Muscle layer of colon (tissue), 2 donors: ENCODE results near the gene HAPLN3.

Source experiments
- H3K27ac ChIP-seq: one replicate; pipeline ENCODE4 v1.7.0; 2013; ENCODE audit warnings: low read depth, mild to moderate bottlenecking, low read length, moderate library complexity
- H3K27me3 ChIP-seq, 2 donors: one replicate each; pipeline ENCODE4 v1.7.0; 2013; ENCODE audit warnings: low read length in 2 of 2, mild to moderate bottlenecking in 2 of 2; ENCODE audit not compliant: insufficient read depth in 2 of 2, control insufficient read depth in 1 of 2
- H3K36me3 ChIP-seq: one replicate; pipeline ENCODE4 v1.7.0; 2013; ENCODE audit warnings: mild to moderate bottlenecking, low read length; ENCODE audit not compliant: insufficient read depth
- H3K4me1 ChIP-seq: one replicate; pipeline ENCODE4 v1.7.0; 2013; ENCODE audit warnings: mild to moderate bottlenecking, low read length; ENCODE audit not compliant: insufficient read depth
- H3K4me3 ChIP-seq, 2 donors: one replicate each; pipeline ENCODE4 v1.7.0; 2013; ENCODE audit warnings: low read length in 2 of 2, low read depth in 1 of 2, mild to moderate bottlenecking in 1 of 2, moderate library complexity in 1 of 2
- H3K9ac ChIP-seq: one replicate; pipeline ENCODE4 v1.7.0; 2013; ENCODE audit warnings: low read length
- H3K9me3 ChIP-seq: one replicate; pipeline ENCODE4 v1.7.0; 2013; ENCODE audit warnings: mild to moderate bottlenecking, low read length
- donor health status: abdominal sarcoma.
- donor health status: Adenocarcinoma of cecum.

The HAPLN3 gene

DNA sequence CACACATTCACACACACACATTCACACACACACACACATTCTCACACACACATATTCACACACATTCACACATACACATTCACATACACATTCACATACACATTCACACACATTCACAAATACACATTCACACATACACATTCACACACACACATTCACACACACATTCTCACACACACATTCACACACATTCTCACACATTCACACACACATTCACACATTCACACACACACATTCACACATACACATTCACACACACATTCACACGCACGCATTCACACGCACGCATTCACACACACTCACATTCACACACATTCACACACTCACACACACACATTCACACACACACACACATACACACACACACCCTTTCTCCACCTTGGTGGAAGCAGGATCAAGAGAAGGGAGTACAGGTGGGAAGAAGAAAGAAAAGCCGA, 5.7 kb upstream of the HAPLN3 start:
- Histone ChIP-seq H3K27ac (no peak overlapping the region), H3K9me3 (no peaks in the 10 kb centered on the region), H3K9ac (no peak overlapping the region), H3K4me1 (peaks cover 33% of the 10 kb centered on the region), H3K27me3 (no peaks in the 10 kb centered on the region), H3K4me3 (no peak overlapping the region), H3K36me3 (peaks cover 18% of the 10 kb centered on the region)

DNA sequence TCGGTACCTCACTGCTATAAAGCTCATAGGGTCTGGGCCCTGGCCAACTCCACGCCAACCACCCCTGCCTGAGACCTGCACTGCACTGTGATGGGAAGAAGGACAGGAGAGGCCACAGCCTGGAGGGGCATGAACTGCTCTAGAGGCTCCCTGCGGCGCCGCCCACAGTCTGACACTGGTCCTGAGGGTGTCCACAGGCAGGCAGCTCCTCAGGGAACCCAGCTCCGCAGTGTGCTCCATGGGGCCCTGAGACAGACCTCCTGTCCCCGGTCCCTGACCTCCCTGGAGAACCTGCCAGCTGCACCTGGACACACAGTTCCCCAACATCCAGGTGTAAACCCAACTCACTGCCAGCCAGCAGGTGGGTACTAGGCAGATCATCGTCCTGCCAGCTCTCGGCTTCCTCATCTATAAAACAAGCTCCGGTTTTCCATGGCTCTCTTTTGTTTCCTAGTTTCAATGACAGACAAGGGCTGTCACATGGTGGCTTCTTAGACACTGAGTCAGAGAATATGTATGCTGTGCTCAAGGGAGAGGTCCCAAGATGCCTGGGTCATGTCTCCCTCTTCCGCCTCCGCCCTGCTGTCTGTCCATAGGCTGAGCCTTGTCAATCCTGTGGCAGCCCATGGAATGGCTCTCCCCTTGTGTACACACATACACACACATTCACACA, 5.1 kb upstream of the HAPLN3 start:
- no peak overlapping the region for H3K9ac ChIP-seq
- no peak overlapping the region for H3K27ac ChIP-seq
- no peak overlapping the region for H3K4me3 ChIP-seq
- peaks cover 0 to 3% of the 10 kb centered on the region in 2 donors for H3K27me3 ChIP-seq
- peaks cover 12% of the 10 kb centered on the region for H3K36me3 ChIP-seq
- H3K9me3 ChIP-seq = no peaks in the 10 kb centered on the region
- H3K4me1 ChIP-seq = peaks cover 32% of the 10 kb centered on the region

DNA sequence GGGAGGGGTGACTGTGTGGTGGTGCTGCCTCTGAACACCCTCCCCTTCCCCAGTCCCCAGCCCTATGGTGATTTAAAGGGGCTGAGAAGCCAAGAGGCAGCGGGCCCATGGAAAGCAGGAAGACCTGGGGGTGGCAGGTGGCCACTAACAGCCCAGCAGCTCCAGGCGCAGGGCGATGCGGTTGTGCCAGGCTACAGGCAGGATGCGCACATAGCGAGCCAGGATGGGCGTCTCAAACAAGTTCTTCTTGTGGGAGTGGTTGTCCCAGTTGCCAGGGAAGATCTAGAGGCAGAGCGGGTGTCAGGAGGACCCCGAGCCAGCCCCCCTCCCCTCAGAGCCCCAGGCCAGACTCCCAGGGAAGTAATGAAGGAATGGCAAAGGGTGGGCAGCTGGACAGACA, 3.9 kb upstream of the HAPLN3 start:
- no peak overlapping the region for H3K27ac ChIP-seq

DNA sequence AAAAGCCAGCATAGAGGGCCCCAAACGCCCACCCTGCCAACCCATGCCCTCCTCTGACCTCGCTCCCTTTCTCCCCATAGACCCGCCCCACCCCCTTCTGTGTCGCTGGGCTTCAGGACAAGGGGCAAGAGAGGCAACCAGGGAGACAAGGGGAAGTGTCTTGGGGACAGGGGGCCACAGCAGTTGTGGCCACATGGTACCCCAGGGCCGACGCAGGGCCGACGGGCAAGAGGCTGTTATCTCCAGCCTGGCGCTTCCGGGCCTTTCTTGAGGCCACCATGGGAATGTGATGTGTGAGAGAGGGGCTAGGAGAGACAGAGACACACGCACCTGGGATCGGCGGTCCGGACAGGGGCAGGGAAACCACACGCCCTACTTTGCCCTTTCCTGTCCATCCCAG, 3.4 kb upstream of the HAPLN3 start:
- Histone ChIP-seq H3K4me3 (no peak overlapping the region), H3K4me1 (peaks cover 26% of the 10 kb centered on the region), H3K9me3 (no peaks in the 10 kb centered on the region), H3K9ac (no peak overlapping the region), H3K27ac (no peak overlapping the region), H3K36me3 (peaks cover 10% of the 10 kb centered on the region), H3K27me3 (peaks cover 0 to 20% of the 10 kb centered on the region in 2 donors)

More for the DNA sequence above, 3.9 kb upstream of the HAPLN3 start:
- peaks cover 0 to 15% of the 10 kb centered on the region in 2 donors for H3K27me3 ChIP-seq
- no peak overlapping the region for H3K4me3 ChIP-seq
- H3K36me3 ChIP-seq = peaks cover 10% of the 10 kb centered on the region
- no peaks in the 10 kb centered on the region for H3K9me3 ChIP-seq
- peaks cover 25% of the 10 kb centered on the region for H3K4me1 ChIP-seq
- no peak overlapping the region for H3K9ac ChIP-seq

DNA sequence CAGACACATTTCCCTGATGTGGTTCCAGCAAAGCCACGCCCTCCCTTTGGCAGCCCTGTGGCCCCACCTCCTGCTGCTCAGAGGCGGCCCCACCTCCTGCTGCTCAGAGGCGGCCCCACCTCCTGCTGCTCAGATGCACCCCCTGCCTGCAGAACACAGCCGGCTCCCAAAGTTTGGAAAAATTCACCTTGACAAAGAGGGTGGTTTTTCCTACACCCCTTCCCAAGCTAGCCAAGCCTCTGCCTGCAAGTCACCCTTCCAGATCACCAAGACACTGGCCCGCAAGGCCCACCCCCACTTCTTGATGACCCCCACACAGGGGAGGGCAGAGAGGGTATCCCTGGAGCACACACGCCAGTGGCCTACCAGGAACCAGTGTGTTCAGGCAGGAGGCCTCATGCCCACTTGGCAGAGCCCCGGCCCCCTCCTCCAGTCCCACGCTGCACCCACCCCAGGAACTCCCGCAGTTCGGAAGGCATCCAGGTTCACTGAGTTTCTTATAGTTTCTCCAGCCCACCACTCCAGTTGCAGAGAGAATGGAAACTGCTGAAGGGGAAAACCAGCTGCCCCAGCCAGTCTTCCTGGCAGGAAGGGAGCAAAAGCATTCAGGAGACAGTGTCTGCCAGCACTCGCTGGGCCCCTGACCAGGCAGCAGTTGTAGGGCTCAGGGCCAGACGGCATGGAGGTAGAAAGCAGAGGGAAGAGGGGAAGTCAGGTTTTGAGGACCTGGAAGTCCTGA, 2.3 kb upstream of the HAPLN3 start:
- peak overlapping the region; percentile 63 for H3K27ac ChIP-seq
- peaks cover 26% of the 10 kb centered on the region for H3K4me1 ChIP-seq
- H3K36me3 ChIP-seq = peaks cover 5% of the 10 kb centered on the region
- H3K4me3 ChIP-seq = peak overlapping the region in 1 of 2 donors; percentile 30
- H3K9ac ChIP-seq = no peak overlapping the region
- H3K9me3 ChIP-seq = no peaks in the 10 kb centered on the region
- peaks cover 0 to 30% of the 10 kb centered on the region in 2 donors for H3K27me3 ChIP-seq

DNA sequence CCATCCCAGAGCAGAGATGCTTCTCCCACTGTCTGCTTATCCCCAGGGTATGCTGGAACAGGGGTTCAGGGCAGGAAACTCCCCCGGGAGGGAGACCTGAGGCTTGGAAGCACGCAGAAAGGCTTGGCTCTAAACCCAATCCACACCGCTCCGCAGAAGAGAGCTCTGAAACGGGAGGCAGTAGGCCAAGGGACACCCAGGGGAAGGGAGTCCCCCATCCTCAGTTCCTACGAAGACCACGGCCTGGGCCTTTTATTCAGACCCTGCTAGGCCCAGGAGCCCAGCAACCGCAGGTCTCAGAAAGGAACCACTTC, 1.8 kb upstream of the HAPLN3 start:
- peak overlapping the region; percentile 32 for H3K27ac ChIP-seq
- H3K4me1 ChIP-seq = peaks cover 26% of the 10 kb centered on the region
- H3K36me3 ChIP-seq = no peaks in the 10 kb centered on the region
- H3K9me3 ChIP-seq = no peaks in the 10 kb centered on the region
- H3K27me3 ChIP-seq = peaks cover 0 to 33% of the 10 kb centered on the region in 2 donors
- peak overlapping the region in 1 of 2 donors; percentile 30 for H3K4me3 ChIP-seq
- H3K9ac ChIP-seq = no peak overlapping the region

DNA sequence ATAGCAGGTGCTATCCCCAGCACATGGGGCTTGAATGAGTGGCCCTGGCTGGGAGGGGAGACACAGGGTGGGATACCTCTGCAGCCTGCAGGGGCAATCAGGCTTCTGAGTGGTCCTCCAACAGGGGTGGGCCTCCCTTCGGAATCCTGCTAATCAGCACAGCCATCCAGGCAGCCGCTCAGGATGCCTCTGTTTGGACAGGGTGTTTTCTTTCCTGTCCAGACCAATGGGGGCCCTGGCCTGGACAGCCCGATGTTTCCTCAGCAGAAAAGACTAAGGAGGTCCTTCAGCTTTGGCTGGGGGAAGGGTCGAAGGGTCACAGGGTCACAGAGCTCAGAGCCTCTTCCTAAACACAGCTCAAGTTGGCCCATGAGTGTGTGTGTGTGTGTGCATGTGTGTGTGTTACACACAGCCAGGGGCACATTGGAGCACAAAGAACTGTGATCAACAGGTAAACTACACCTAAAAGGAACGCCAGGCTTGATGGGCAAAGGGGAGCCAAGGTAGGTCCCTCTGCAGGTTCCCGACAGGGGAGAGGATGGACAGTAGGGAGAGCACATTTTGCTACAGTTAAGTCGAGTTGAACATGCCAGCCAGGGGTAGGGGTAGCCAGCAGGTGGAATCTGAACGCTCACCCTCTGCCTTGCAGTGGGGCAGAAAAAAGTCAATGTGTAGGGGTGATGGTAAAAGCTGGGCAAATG, 1.1 kb upstream of the HAPLN3 start:
- peaks cover 0 to 39% of the 10 kb centered on the region in 2 donors for H3K27me3 ChIP-seq
- no peaks in the 10 kb centered on the region for H3K36me3 ChIP-seq
- H3K4me3 ChIP-seq = no peak overlapping the region
- peaks cover 26% of the 10 kb centered on the region for H3K4me1 ChIP-seq
- H3K9me3 ChIP-seq = no peaks in the 10 kb centered on the region
- no peak overlapping the region for H3K9ac ChIP-seq
- peak overlapping the region; percentile 32 for H3K27ac ChIP-seq

DNA sequence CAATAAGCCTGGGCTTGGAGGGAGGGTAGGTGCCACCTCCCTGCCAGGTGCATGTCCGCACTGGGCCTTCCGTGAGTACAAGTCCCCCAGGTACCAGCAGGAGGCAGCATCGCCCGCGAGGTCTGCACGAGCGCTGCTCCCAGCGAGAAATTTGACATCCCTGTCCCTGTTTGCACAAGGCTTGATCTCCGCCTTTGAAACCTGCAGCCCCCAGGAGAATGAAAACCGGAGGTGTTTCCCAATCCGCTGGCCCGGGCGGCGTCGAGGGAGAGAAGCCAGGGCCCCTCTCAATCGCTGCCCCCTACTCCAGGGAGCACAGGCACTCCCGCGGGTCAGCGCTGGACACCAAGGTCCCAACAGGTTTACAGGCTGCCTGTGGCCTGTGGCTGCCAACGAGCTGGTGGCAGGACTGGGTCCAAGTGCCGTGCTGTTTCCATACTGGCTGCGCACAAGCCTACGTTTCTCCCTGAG, 961 bp downstream of the HAPLN3 start:
- Histone ChIP-seq H3K27ac (no peak overlapping the region), H3K4me1 (peaks cover 26% of the 10 kb centered on the region), H3K36me3 (no peaks in the 10 kb centered on the region), H3K27me3 (peaks cover 0 to 39% of the 10 kb centered on the region in 2 donors), H3K4me3 (no peak overlapping the region), H3K9ac (no peak overlapping the region), H3K9me3 (no peaks in the 10 kb centered on the region)

DNA sequence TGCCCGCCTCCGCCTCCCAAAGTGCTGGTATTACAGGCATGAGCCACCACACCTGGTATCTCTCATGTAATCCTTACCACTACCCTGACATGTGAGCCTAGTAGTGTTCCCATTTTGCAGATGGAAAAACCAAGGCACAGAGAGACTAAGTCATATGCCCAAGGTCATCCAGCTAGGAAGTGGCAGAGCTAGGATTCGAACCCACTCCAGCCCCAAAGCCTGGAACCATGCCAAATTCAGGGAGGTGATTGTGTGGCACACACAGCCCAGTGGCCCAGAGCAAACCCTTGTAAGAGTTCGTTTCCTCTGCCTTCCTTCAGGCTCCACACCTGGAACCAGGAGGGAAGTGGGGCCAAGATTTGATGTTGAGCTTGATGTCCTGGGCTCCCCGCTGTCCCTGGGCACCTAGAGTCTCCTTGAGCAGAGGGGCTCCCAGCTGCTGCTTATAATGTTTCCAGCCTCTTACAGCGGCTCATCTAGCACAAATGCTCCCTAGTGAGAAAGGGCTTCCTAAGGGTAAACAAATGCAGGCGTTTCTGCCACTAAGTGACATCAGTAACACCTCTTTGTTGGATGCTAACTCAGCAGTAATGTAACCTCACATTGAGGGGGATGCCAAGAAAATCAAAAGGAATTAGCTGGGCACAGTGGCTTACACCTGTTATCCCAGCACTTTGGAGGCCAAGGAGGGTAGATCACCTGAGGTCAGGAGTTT, 3.6 kb downstream of the HAPLN3 start:
- H3K9ac ChIP-seq = no peak overlapping the region
- H3K4me1 ChIP-seq = peaks cover 10% of the 10 kb centered on the region
- H3K27ac ChIP-seq = no peak overlapping the region
- no peaks in the 10 kb centered on the region for H3K36me3 ChIP-seq
- peaks cover 0 to 39% of the 10 kb centered on the region in 2 donors for H3K27me3 ChIP-seq
- no peak overlapping the region for H3K4me3 ChIP-seq
- H3K9me3 ChIP-seq = no peaks in the 10 kb centered on the region

DNA sequence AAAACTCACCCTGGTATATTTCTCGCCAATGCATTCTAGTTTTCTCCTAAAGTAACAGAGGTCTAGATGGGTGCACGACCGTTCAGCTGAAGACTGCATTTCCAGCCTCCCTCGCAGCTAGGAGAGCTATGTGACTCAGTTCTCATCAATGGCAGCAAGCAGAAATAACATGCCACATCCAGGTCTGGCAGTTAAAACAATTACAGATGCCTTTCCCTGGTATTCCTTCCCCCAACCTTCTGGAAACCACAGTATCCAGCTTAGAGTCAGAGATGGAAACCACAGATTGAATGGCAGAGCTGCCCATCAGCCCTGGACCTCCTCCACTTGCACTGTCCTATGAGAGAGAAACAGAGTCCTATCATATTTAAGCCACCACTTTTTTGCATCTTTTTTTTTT, 4.8 kb downstream of the HAPLN3 start:
- no peaks in the 10 kb centered on the region for H3K36me3 ChIP-seq
- H3K27me3 ChIP-seq = peaks cover 0 to 37% of the 10 kb centered on the region in 2 donors
- H3K4me3 ChIP-seq = no peak overlapping the region
- H3K9me3 ChIP-seq = no peaks in the 10 kb centered on the region
- peaks cover 6% of the 10 kb centered on the region for H3K4me1 ChIP-seq
- no peak overlapping the region for H3K9ac ChIP-seq
- no peak overlapping the region for H3K27ac ChIP-seq

DNA sequence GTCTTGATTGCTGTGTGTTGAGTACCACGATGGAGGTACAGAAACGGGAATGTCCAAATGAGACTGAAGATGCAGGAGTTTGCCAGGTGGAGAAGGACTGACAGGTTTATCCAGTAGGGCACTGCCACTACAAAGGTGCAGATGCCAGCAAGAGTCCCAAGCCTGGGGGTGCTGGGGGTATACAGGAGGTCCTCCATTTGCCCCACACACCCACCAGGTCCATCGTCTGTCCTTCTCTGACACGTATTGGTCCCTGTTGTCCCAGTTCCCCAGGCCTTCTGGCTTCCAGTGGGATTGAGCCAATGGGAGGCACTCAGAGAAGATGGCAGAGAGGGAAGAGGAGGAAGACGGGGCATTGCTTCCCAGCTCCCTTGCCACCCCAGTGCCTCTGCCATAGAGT, 6.6 kb downstream of the HAPLN3 start:
- Histone ChIP-seq H3K4me1 (no peaks in the 10 kb centered on the region), H3K27ac (no peak overlapping the region), H3K36me3 (no peaks in the 10 kb centered on the region), H3K9ac (no peak overlapping the region), H3K9me3 (no peaks in the 10 kb centered on the region), H3K27me3 (peaks cover 0 to 20% of the 10 kb centered on the region in 2 donors), H3K4me3 (no peak overlapping the region)
